ENCODE measurements around the gene CBFB.

- TF ChIP-seq CTCF (CRISPR knock-in tag; IDR thresholded peaks at IDR 0.05) (no peak), FOXM1 (CRISPR knock-in tag; IDR thresholded peaks at IDR 0.05) (no peak), ZBTB49 (CRISPR knock-in tag; IDR thresholded peaks at IDR 0.05; ENCODE audit: borderline replicate concordance) (no peak)
These were observed 113.4 kb downstream of the CBFB start for GRCh38 chr16:67142342-67142741.
